Astrocyte (in vitro differentiated cells and primary cell): ENCODE measurements around the gene RGN.

Experiments
- EZH2 ChIP-seq: IDR thresholded peaks from 2 replicates; pipeline ENCODE4 v1.6.1; 2012; ENCODE audit warnings: mild to moderate bottlenecking, low read length, inconsistent platforms; ENCODE audit not compliant: insufficient read depth
- TF ChIP-seq, protein P1 (sequence below): IDR thresholded peaks from 2 replicates; pipeline ENCODE4 v1.5.1; 2011; ENCODE audit warnings: low read depth, mild to moderate bottlenecking, inconsistent platforms, low read length, moderate library complexity; ENCODE audit not compliant: insufficient read depth

DNA sequence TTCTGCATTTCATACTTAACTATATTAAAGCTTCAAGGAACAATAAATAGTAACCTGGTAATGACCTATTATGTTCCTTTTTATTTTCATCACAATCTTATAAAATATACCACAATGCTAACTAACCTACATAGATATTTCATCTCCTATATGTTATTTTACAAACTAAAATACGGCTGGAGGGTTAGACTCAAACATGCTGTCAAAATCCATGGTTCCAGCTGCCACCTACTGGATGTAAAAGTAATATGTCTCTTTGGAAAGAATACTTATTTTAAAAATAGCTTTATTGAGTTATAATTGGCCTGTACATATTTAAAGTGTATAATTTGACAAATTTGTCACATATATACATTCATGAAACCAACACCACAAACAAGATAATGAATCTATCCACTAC lies 15.0 kb downstream of the RGN start:
- TF ChIP-seq, protein P1, sequence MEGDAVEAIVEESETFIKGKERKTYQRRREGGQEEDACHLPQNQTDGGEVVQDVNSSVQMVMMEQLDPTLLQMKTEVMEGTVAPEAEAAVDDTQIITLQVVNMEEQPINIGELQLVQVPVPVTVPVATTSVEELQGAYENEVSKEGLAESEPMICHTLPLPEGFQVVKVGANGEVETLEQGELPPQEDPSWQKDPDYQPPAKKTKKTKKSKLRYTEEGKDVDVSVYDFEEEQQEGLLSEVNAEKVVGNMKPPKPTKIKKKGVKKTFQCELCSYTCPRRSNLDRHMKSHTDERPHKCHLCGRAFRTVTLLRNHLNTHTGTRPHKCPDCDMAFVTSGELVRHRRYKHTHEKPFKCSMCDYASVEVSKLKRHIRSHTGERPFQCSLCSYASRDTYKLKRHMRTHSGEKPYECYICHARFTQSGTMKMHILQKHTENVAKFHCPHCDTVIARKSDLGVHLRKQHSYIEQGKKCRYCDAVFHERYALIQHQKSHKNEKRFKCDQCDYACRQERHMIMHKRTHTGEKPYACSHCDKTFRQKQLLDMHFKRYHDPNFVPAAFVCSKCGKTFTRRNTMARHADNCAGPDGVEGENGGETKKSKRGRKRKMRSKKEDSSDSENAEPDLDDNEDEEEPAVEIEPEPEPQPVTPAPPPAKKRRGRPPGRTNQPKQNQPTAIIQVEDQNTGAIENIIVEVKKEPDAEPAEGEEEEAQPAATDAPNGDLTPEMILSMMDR = peak; percentile 29
- TF ChIP-seq EZH2 = no peak
